Activated gamma-delta T cell treated with anti-CD3 and anti-CD28 coated beads, Interleukin-2, amount 50 U/mL, for 16 hours (primary cell): Measurements from ENCODE around the gene TGFB1I1.
"Not testable (repeated sequence)": the region's sequence is repeated elsewhere in the genome, so short reads cannot be mapped to it uniquely, and the experiment has no call there.

ENCODE experiments used
- DNase-seq: peaks from one replicate; pipeline ENCODE4 v3.0.0-alpha.2; 2020; ENCODE audit warnings: low read depth

Gene TGFB1I1

DNA sequence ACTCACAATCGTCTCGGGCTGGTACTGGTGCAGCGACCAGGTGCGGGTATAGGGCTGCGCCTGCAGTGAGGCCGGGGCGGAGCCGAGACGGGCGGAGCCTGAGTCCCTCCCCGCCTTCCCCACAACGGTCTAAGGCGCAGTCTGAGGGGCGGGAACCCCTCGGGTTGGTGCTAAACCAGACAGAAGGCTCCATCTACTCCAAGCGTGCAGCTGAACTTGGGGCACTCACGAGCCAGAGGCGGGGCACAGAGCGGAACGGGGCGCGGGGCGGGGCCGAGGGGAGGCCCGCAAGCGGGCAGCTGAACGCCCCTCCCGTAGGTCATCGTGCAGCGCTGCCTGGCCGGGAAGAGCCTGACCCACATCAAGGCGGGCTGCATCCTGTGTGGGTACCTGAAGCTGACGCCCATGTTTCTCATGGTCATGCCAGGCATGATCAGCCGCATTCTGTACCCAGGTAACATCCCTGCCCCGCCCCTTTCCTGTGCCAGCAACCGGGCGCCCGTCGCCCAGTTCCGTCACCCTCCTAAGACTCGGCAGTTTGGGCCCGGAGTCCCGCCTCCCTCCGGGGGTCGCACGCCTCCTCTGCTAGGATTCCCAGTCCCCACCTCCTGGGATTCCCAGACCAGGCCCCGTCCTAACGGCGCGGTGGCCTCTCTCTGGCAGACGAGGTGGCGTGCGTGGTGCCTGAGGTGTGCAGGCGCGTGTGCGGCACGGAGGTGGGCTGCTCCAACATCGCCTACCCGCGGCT lies 15.9 kb downstream of the TGFB1I1 start:
- peak; percentile 57 for DNase-seq

DNA sequence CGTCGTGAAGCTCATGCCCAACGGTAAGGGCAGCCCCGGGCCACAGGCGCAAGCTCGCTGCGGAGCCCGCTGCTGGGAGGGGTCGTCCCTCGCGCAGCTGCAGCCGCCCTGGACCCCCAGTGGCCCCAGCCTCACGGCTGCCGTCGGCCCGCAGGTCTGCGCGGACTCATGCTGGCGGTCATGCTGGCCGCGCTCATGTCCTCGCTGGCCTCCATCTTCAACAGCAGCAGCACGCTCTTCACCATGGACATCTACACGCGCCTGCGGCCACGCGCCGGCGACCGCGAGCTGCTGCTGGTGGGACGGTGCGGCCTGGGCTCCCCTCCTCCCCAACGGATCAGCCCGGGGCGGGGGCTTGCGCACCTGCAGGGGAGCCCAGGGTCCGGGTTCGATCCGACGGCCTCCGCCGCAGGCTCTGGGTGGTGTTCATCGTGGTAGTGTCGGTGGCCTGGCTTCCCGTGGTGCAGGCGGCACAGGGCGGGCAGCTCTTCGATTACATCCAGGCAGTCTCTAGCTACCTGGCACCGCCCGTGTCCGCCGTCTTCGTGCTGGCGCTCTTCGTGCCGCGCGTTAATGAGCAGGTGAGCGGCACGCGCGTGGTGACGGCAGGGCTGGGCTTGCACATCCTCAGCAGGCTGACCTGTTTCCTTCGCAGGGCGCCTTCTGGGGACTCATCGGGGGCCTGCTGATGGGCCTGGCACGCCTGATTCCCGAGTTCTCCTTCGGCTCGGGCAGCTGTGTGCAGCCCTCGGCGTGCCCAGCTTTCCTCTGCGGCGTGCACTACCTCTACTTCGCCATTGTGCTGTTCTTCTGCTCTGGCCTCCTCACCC lies 16.7 kb downstream of the TGFB1I1 start:
- DNase-seq: no peak

DNA sequence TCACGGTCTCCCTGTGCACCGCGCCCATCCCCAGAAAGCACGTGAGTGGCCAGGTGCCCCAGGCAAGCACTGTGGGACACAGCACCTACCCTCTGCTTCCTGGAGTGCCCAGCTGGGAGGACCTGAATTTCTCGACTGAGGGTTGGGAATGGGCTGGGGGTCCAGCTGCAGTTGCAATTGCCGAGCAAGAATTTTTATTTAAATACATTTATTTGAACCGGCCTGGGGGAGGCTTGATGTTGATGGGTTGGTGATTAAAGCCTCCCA lies 17.3 kb downstream of the TGFB1I1 start:
- DNase-seq: no peak

DNA sequence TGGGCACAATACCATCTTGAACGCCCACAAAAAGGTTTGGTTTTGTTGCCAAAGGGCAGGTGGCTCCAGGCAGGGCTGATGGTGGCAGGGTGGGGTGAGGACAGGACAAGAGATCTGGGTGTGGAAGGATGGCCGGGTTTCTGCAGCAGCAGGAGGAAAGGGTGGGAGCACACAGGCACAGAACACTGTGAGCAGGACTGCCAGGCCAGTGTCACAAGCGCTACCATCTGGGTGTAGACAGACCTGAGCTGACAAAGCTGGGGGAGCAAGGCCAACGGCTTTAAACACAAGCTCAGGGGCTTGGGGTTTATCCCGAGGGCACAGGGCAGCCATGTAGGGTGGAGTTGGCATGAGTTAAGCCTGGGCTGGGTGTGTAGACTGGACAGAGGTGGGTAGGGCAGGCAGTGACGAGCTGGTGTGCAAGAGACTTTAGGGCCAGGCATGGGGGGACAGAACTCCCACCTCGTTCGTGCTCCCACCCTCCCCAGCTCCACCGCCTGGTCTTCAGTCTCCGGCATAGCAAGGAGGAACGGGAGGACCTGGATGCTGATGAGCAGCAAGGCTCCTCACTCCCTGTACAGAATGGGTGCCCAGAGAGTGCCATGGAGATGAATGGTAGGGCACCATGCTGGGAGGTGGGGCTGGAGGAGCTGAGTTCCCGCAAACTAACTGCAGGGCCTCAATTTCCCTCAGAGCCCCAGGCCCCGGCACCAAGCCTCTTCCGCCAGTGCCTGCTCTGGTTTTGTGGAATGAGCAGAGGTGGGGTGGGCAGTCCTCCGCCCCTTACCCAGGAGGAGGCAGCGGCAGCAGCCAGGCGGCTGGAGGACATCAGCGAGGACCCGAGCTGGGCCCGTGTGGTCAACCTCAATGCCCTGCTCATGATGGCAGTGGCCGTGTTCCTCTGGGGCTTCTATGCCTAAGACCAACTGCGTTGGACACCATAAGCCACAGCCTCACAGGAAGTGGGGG lies 17.9 kb downstream of the TGFB1I1 start:
- no peak for DNase-seq

DNA sequence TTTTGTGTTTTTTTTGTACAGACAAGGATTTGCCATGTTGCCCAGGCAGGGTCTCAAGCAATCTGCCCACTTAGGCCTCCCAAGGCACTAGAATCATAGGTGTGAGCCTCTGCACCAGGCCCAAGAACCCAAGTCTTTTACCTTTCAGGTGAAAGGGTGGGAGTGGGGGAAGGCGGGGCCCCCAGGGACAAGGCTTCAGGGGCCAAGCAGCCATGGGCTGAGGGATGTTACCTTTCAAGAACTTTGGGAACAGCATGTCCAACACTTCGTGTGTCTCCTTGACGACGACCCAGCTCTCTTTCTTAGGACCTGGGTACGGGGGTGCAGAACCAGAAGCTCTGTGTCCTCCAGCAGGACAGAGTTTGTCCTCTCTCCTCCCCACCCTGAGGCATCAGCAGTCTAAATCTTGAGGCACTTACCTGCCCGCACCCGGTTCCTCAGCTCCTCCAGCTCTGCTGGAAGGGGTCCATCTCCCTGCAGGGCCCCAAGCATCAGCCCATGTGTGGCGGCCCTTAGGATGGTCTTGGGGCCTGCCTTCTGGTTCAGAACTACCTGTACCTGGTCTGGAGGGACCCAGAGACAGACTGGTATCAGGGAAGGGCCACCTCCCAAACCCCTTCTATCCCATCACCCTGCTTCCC lies 19.9 kb downstream of the TGFB1I1 start:
- no peak for DNase-seq

DNA sequence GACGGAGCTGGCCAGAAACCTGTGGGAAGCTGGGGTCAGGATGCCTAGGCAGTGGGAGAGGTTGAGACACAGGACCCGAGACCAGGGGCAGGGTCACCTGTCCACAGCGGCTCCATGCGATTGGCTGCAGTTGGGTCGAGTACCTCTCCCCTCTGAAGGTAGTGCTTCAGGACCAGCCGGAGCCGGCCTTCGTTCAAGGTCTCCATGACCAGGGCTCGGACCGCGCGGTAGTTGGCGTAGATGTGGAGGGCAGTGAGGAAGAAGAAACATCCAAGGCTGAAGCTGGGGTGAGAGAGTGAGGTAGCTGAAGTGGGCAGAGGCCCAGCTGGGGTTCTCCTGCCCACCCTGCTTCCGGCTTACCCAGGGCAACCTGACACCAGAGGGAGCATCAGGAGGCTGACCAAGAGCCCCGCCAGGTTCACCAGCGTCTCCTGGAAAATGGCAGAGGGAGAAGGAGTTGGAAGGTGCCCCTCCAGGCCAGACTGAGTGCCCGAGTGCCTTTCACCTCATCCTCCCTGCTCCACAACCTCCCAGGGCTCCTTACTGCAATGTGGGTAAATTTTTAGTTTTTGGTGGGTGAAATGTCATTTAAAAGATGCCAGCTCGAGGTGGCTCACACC lies 21.7 kb downstream of the TGFB1I1 start:
- DNase-seq: no peak

DNA sequence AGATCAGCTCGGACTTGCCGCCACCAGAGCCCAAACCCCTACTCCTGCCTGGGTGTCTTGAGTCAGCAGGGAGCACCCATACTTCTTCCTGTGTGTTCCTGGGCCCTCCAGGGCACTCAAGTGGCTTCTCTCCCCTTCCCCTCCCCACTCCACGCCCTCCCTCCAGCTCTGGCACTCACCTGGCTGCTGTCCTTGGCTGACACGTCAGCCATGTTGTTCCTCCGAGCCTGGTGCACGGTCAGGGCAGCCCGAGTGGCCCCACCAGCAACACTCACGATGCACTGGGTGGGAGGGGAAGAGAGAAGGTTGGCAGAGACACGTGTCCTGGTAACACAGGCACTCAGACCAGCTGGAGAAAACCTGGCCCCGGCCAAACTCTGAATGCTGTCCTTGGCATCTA lies 24.7 kb downstream of the TGFB1I1 start:
- no peak for DNase-seq

DNA sequence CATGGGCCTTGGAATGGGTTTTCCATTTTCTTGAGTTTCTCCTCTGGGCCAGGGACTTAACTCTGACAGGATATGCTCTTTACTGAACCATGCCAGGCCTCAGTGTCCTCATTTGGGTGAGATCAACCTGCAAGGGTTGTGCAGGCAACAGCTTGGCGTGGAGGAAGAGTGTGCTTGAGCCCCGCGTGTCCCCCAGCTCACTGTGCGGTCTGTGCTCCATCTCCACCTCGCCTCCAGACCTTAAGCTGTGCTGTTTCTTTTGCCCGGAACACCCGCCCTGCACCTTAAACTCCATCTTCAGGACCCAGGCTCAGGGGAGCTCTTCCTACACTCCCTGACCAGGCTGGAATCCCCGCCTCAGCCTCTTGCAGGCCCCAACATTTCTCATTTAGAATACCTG lies 26.5 kb downstream of the TGFB1I1 start:
- no peak for DNase-seq

DNA sequence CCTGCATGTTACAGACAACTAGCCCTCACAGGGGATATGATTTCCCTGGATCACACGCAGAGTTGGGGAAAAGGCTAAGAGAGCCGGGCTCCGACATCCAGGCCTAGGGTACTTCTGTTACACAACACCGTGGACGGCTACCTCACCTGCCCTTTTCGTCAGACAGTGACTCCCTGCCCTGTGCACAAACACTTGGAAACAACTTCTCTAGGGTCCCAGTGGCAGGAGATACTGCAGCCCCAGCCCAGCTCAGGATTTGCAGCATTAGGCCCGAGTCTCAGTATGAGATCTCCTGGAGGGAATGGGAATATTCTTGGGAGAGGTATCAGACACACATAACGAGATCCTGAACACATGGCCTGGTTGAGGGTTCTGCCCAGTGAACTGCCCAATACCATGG lies 28.0 kb downstream of the TGFB1I1 start:
- no peak for DNase-seq

DNA sequence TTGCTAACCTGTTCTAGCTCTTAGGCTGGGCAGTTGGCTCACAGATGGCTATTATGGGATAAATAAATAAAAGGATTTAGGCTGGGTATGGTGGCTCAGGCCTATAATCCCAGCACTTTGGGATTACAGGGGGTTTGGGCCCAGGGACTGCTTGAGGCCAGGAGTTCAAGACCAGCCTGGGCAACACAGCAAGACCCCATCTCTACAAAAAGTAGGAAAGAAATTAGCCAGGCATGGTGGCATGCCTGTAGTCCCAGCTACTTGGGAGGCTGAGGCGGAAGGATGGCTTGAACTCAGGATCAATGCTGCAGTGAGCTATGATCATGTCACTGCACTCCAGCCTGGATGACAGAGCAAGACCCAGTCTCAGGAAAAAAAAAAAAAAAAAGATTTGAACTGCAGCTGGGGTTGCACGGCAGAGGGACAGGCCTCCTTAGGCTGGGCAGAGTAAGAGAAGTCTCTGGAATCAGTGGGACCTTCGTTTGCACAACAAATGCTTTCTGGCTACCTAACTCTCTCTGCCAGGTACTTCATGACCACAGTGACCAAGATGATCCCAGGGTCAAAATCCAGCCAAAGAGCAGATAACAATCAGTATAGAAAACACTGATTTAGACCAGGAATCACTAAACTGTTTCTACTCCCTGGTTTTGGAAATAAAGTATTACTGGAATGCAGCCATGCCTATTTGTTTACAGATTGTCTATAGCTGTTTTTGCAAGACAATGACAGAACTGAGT lies 29.4 kb downstream of the TGFB1I1 start:
- DNase-seq: no peak

DNA sequence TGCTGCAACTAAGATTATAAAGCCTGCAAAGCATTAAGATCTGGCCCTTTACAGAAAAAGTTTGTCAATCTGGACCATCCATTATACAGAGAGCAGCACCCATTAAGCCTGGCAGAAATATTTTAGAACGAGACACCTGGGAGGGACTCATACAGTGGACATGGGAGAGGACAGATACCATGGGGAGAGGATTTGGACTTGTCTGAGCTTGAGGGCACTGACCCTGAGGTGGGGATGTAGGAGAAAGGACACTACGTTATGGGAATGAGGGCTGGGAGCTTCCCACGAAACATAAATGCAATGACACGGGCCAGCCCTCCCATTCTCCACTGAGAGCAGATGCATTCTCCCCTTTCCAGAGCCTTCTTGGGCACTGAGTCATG lies 30.0 kb downstream of the TGFB1I1 start:
- no peak for DNase-seq

DNA sequence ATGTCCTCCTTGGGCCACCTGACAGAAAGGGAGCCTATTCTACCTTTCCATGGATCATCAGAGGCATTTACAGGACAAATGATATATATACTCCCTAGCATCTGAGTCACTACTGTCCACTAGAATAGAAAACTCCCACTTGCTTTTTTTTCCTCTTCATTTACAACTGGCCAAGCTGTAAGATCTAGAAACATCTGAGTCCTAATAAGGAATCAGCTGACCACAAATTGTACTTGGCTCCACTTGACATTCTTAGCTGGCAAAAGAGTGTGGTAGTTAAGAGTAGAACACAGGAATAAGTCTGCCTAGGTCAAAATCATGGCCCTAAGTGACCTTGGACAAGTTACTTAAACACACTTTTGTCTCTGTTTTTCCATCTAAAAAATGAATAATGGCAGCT lies 31.0 kb downstream of the TGFB1I1 start:
- DNase-seq: no peak

DNA sequence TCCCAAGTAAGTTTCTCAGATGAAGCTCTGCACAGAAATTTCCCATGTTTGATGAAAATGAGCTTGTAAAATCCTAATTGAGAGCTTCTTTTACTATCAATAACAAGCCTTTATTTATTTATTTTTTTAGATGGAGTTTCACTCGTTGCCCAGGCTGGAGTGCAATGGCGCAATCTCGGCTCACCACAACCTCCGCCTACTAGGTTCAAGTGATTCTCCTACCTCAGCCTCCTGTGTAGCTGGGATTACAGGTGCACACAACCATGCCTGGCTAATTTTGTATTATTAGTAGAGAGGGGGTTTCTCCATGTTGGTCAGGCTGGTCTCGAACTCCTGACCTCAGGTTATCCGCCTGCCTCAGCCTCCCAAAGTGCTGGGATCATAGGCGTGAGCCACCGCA lies 31.6 kb downstream of the TGFB1I1 start:
- not testable (repeated sequence) for DNase-seq

DNA sequence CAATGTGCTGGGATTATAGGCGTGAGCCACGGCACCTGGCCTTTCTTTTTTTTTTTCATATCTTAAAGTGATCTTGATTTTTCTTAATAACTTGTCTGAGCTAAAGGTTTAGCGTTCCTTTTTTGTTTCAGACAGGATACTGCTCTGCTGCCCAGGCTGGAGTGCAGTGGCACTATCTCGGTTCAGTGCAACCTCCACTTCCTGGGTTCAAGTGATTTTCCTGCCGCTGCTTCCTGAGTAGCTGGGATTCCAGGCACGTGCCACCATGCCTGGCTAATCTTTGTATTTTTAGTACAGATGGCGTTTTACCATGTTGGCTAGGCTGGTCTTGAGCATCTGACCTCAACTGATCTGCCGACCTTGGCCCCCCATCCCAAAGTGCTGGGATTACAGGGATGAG lies 32.2 kb downstream of the TGFB1I1 start:
- DNase-seq: no peak

DNA sequence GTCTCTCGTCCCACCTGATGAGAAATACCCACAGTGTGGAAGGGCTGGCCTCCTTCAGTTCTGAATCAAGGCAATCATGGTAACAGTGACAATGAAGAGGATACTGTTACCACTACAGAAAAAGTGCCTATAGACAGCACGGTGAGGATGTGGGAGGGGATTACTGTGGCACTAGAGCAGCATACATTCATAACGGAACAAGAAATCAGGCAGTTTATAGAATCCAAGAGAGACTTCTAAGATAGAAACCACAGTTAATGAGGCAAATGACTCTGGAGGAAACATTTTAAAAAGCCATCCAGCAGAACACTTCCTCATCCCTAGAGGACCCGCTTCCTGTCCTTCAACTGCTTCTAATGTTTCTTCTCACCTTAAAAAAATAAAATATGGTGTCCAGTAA lies 33.5 kb downstream of the TGFB1I1 start:
- no peak for DNase-seq

DNA sequence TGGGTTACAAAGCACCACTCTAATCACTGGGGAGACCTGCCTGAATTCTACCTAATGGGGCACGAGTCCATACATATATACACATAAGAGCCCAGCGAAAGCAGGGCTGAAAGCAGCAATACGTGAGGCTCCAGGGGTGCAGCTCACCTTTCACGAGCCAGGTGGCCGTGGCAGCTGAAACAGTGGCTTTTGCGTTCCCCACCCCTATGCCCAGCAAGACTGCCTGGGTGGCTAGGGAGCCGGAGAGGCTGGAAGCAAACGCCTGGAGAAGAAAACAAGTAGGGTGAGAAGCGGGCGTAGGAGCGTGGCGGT lies 35.6 kb downstream of the TGFB1I1 start:
- DNase-seq: no peak

DNA sequence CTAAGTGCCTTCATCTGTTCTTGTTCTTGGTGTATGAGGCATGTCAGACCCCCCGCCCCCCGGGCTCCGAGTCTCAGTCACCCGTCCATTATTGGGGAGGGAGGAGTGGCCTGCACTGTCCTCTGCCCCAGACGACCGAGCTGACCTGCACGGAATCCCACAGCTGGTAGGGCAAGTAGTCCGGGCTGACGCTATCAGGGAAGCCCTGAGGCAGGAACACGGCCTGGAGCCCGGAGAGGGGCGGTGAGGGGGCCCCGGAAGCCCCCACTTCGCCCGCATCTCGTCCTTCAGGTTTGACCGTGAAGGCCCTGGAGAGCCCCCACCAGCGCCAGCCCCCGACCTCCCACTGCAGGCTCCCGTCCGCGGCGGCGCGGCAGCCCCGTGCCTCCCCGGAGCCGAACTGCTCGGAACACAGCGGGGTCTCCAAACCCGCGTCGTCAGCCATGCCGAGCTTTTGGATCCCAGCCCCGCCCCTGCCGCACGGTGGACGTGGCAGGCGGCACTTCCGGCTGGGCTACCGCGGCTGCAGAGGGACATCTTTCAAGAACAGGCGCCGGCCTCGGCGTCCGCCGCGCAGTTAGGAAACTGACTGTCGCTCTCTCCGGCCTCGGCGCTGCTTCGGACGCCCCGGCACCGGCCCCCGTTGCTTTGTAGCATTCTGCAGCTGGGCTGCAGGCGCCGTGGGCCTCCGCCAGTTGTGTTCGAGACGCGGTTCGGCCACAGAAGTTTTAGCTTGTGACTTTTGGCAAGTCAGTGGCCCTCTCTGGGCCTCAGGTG lies 36.2 kb downstream of the TGFB1I1 start, which contains the start of gene RUSF1:
Gene RUSF1, minus strand, starts transcription at position 463 of the 777 bp plus-strand sequence. Its CDS starts 18 bp downstream, at position 445.
- peak; percentile 72 for DNase-seq

DNA sequence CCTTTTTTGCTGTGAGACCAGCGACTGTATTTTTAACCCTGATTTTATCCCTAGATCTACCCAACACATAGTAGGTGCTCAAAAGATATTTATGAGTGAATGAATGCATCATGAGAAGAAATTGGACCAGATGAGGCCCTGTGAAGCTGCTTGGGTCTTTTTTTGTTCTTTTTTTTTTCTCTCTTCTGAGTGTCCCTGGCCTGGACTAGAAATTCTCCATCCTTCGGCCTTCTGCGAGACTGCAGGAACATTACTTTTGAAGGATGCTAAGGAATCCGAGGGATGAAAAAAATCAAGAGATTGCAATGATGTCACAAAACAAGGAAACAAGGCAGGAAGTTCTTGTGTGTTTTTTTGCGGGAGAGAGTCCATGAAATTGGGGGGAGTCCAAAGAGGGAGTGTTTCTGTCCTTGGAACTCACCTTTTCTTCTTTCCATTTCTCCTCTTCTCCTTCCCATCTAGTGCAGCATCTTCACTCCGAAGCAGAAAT lies 36.8 kb downstream of the TGFB1I1 start:
- DNase-seq: no peak

DNA sequence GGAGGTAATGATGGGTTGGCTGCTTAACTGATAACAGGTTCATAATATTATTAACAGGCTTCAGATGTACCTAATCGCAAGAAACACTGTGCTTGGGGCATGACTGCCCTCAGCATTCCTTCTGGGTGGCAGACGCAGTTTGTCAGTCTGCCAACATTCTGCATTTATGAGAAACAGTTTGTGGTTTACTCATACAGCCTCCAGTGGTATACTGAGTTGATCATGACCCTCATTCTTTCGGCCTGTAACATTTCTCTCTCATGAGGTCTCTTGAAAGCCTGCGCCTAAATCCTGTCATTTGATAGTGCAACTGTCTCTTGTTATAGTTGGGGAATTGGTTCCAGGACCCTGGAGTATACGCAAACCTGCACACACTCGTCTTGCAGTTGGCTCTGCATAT lies 41.2 kb downstream of the TGFB1I1 start:
- DNase-seq: no peak

DNA sequence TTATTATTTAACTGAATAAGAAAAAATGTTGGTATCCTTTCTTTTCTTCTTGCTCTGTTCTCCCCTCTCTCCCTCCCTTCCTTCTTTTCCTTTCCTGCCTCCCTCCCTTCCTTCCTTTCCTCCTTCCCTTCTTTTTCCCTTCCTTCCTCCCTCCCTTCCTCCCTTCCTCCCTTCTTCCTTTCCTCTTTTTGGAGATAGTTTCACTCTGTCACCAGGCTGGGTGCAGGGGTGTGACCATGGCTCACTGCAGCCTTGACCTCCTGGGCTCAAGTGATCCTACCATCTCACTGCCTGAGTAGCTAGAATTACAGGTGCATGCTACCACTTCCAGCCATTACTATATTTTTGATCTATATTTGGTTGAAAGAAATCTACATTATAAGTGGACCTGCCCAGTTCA lies 41.9 kb downstream of the TGFB1I1 start:
- DNase-seq: no peak
